Measurements from ENCODE around the gene ARF1. TPM values are rescaled to one million over a fixed set of nuclear protein-coding genes. Genes with fewer than 3 reads are reported as not detected.

The ARF1 gene
- 477 and 567 TPM in 2 replicates for total RNA-seq

GRCh38 chr1:228082214-228082917 lies at the start of gene ARF1:
Gene ARF1, plus strand, starts transcription at chr1:228082708. Its CDS starts 14,407 bp downstream, at chr1:228097115.

DNA sequence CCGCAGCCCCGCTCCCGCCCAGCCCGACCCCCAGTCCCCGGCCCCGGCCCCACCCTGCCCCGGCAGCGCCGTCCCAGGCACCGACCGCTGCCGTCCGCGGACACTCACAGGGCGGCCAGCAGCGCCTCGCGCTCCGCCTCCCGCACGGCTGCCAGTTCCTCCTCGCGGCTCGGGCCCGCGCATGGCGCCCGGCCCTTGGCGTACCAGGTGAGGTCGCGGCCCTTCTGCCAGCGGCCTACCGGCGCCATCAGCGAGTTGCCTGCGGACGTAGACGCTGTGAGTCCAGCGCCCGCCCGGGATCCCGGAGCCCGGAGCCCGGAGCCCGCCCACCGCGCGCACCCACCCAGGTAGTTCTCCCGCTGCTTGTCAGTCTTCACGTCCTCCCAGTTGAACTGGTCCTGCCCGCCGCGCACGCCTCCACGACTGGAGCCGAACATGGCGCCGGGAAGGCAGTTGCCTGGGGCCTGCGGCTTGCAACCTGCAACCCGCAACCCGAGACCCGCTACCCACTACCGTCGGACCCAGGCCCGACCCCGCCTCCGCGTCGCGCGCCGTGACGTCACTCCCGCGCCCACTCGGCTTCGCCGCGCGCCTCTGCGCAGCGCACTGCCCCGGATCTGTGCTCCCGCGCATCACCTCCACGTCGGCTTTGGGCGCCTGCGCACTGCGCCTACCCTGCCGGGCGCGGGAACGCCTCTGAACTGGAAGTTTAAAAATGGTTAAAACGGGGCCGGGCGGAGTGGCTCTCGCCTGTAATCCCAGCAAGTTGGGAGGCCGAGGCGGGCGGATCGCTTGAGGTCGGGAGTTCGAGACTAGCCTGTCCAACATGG lies 20.5 kb downstream of the ARF1 start, which contains the start of gene C1orf35:
Gene C1orf35 (minus strand): TSS at position 535 of the 830 bp plus-strand sequence. CDS start 98 bp downstream, at position 437.

DNA sequence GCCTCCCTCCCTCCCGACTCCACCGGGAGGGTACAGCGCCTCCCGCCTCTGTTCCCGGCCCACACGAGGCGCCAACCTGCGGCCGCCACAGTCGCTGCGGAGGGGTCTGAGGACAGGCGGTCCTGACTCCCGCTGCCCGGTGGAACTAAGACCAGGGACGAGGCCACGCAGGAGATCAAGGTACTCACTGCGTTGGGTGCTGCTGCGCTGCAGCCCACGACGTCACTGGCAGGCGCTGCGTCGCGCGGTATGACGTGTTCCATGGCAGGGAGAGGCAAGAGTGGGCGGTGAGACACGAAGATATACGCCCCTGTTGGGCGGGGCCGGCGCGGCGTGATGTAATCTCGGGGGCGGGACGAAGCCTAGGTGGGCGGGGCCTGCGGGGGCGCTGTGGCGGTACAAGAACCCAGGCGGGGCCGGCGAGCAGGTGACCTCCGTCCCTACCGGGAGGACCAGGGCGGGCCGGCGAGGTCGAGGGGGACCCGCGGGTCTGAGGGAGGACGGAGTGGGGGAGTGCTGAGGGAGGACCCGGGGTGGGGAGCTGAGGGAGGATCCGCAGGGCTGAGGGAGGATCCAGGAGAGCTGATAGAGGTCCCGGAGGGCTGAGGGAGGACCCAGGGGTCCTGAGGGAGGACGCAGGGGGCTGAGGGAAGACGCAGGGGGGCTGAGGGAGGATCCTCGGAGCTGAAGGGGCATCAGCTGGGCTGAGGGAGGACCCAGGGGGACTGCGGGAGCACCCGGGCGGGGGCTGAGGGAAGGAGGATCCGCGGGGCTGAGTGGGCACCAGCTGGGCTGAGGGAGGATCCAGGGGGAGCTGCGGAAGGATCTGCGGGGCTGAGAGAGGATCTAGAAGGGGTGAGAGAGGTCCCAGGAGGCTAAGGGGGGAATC lies 26.8 kb downstream of the ARF1 start, which contains the start of gene MRPL55:
Gene MRPL55 (minus strand): TSS at position 227 of the 889 bp plus-strand sequence. CDS start 1,039 bp downstream, outside the sequence.

GRCh38 chr1:228139931-228140723 lies 57.6 kb downstream of the ARF1 start, which contains the start of gene GUK1:
Gene GUK1, plus strand, starts transcription at chr1:228140279. Its CDS starts 24 bp downstream, at chr1:228140303.

Small RNAs within 50 kb of the gene (small RNA-seq; reads per million reads assigned to genes)
- not detected for gene AL359510.1 (ENCODE audit: low replicate concordance)

Other genes starting within 250 kb of the ARF1 start
- gene WNT9A, start 134.8 kb upstream of the ARF1 start, total RNA-seq: 0.14 and 0.66 TPM in 2 replicates
- gene WNT3A, start 75.7 kb upstream of the ARF1 start, total RNA-seq: not detected in 2 replicates
- 6.4 and 7.7 TPM in 2 replicates for gene C1orf35, start 20.6 kb downstream of the ARF1 start, total RNA-seq
- gene MRPL55, start 26.6 kb downstream of the ARF1 start, total RNA-seq: 40.3 and 48.5 TPM in 2 replicates
- gene GUK1, start 57.6 kb downstream of the ARF1 start, total RNA-seq: 315 and 320 TPM in 2 replicates
- 2.4 and 3.0 TPM in 2 replicates for gene GJC2, start 67.2 kb downstream of the ARF1 start, total RNA-seq
- gene IBA57, start 83.1 kb downstream of the ARF1 start, total RNA-seq: 6.8 and 7.9 TPM in 2 replicates
- gene OBSCN, start 125.3 kb downstream of the ARF1 start, total RNA-seq: 6.2 and 14.7 TPM in 2 replicates

Data from placental pericyte (primary cell).